Astrocyte of the spinal cord (primary cell): ENCODE results near the gene IL32.
"Not testable (repeated sequence)": the region's sequence is repeated elsewhere in the genome, so short reads cannot be mapped to it uniquely, and the experiment has no call there.

Source experiments
- DNase-seq: peaks from one replicate; pipeline ENCODE4 v3.0.0; 2011; ENCODE audit warnings: low read depth, low spot score
- H3K4me3 ChIP-seq: 2 replicates; pipeline ENCODE4 v1.5.1; 2011; ENCODE audit warnings: low read depth, mild to moderate bottlenecking, low read length, moderate library complexity
- in situ Hi-C: cut with HindIII; loops from 2 replicates; pipeline ENCODE4 v1.10.0; 2017; ENCODE audit warnings: low sequenced_read_pairs
- TF ChIP-seq, protein P1 (sequence below): IDR thresholded peaks from 2 replicates; pipeline ENCODE4 v1.5.1; 2012; ENCODE audit warnings: low read depth, mild to moderate bottlenecking, low read length, inconsistent platforms

IL32 gene

GRCh38 chr16:3046641-3047386, 18.6 kb upstream of the IL32 start:
- no peak for DNase-seq
- no peak overlapping the region for H3K4me3 ChIP-seq
- in situ Hi-C loops = no loop called here
- TF ChIP-seq, protein P1, sequence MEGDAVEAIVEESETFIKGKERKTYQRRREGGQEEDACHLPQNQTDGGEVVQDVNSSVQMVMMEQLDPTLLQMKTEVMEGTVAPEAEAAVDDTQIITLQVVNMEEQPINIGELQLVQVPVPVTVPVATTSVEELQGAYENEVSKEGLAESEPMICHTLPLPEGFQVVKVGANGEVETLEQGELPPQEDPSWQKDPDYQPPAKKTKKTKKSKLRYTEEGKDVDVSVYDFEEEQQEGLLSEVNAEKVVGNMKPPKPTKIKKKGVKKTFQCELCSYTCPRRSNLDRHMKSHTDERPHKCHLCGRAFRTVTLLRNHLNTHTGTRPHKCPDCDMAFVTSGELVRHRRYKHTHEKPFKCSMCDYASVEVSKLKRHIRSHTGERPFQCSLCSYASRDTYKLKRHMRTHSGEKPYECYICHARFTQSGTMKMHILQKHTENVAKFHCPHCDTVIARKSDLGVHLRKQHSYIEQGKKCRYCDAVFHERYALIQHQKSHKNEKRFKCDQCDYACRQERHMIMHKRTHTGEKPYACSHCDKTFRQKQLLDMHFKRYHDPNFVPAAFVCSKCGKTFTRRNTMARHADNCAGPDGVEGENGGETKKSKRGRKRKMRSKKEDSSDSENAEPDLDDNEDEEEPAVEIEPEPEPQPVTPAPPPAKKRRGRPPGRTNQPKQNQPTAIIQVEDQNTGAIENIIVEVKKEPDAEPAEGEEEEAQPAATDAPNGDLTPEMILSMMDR = no peak

- no peak for DNase-seq
- no peak overlapping the region for H3K4me3 ChIP-seq
- in situ Hi-C loops = no loop called here
- TF ChIP-seq, protein P1 = no peak
These were observed 18.1 kb upstream of the IL32 start for GRCh38 chr16:3047387-3047720.

DNA sequence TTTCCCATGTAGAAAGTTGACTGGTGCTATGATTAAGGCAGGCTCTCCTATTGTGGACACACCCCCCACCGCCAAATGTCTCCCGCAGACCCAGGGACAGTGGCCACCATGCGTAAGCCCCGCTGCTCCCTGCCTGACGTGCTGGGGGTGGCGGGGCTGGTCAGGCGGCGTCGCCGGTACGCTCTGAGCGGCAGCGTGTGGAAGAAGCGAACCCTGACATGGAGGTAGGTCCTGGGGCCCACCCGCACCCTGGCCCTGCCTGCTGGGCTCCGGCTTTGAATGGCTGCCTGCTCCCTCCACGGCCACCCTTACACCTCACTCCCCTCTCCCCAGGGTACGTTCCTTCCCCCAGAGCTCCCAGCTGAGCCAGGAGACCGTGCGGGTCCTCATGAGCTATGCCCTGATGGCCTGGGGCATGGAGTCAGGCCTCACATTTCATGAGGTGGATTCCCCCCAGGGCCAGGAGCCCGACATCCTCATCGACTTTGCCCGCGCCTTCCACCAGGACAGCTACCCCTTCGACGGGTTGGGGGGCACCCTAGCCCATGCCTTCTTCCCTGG, 15.4 kb upstream of the IL32 start:
- no peak for DNase-seq
- H3K4me3 ChIP-seq = no peak overlapping the region
- TF ChIP-seq, protein P1 = no peak
- in situ Hi-C loops = no loop called here

- TF ChIP-seq, protein P1 = no peak
- H3K4me3 ChIP-seq = no peak overlapping the region
- no peak for DNase-seq
- in situ Hi-C loops = no loop called here
These were observed 15.0 kb upstream of the IL32 start for GRCh38 chr16:3050487-3050886.

GRCh38 chr16:3051009-3051408, 14.4 kb upstream of the IL32 start:
- in situ Hi-C loops = no loop called here
- H3K4me3 ChIP-seq = no peak overlapping the region

DNA sequence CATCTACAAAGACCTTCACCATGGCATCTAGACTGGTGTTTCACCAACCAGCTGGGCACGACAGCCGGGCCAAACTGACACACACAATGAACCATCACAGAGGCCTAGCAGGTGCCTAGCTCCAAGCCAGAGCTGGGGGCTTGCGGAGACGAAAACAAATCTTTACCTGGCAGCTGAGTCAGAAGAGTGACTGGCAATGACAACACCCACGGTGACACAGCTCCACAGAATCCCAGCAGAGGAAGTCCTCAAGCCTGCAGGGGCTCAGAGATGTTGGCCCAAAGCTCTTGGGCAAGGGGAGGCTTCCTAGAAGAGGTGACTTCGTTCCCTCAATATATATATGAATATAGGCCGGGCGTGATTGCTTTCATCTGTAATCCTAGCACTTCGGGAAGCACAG, 13.9 kb upstream of the IL32 start:
- no peak for DNase-seq
- in situ Hi-C loops = no loop called here
- TF ChIP-seq, protein P1 = no peak
- H3K4me3 ChIP-seq = no peak overlapping the region

More at GRCh38 chr16:3051009-3051408, 14.4 kb upstream of the IL32 start:
- TF ChIP-seq, protein P1 = no peak
- DNase-seq = no peak

DNA sequence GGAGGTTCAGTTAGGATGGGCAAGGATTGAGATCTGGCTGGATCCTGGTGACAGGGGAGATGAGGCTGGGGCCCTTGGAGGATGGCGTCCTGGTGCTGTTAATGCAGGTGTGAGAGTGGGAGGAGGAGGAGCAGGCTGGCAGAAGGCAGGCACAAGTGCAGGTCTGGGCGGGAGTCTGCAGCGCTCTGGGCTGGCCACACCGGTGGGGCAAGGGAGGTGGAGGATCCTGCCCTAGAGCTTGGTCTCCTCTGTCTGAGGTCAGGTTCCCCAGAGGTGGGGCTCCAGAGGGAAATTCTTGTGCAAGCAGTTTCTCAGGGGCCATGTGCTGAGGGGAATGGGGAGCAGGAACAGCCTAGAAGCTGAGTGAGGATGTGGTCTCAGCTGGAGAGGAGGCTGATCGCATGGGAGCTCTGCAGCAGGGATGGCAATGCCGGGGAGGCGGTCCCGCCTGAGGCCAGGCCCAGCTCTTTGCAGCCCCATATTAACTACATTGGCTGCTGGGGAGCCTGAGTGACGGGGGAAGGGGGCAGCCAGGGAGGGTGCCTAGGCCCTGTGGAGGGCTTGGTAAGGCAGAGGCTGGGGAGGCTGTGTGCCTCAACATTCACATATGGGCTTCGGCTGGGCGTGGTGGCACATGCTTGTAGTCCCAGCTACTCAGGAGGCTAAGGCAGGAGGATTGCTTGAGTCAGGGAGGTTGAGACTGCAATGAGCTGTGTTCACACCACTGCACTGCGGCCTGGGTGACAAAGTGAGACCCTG, 12.7 kb upstream of the IL32 start:
- in situ Hi-C loops, DNase-seq, H3K4me3 ChIP-seq: not testable (repeated sequence)

GRCh38 chr16:3053330-3053710, 12.1 kb upstream of the IL32 start:
- in situ Hi-C loops, DNase-seq, H3K4me3 ChIP-seq: not testable (repeated sequence)
